Erythroblast (primary cell): Measurements from ENCODE around the gene TMEM120B.
A peak's percentile ranks its signal among the peaks of the same experiment; 100 is the strongest.
"Not testable (repeated sequence)": the region's sequence is repeated elsewhere in the genome, so short reads cannot be mapped to it uniquely, and the experiment has no call there.

ENCODE experiments used
- DNase-seq, 2 experiments: peaks; one replicate each; lab custom pipeline; 2025; lab: John Stamatoyannopoulos, UW
- GATA1 ChIP-seq: IDR thresholded peaks from 2 replicates; pipeline ENCODE4 v1.6.1; 2011; ENCODE audit warnings: low read depth, mild to moderate bottlenecking, control low read depth, low read length, moderate library complexity
- POLR2A ChIP-seq: IDR thresholded peaks from 2 replicates; pipeline ENCODE4 v1.6.1; 2011; ENCODE audit warnings: mild to moderate bottlenecking, low read length

Gene TMEM120B

GRCh38 chr12:121697093-121697698, 15.4 kb upstream of the TMEM120B start:
- DNase-seq: peak; percentile 61 to 82
- TF ChIP-seq POLR2A (no peak), GATA1 (no peak)

- not testable (repeated sequence) for DNase-seq
Measured at GRCh38 chr12:121697861-121698260, 14.7 kb upstream of the TMEM120B start.

- no peak for DNase-seq
- TF ChIP-seq POLR2A: no peak
- TF ChIP-seq GATA1: no peak
Measured at GRCh38 chr12:121701667-121702277, 10.8 kb upstream of the TMEM120B start.

GRCh38 chr12:121702944-121703343, 9.6 kb upstream of the TMEM120B start:
- no peak for TF ChIP-seq GATA1
- TF ChIP-seq POLR2A: no peak
- DNase-seq: no peak

- DNase-seq: no peak
- TF ChIP-seq POLR2A (no peak), GATA1 (no peak)
Measured at GRCh38 chr12:121705514-121705913, 7.0 kb upstream of the TMEM120B start.

- TF ChIP-seq GATA1 (no peak), POLR2A (no peak)
Measured at GRCh38 chr12:121708313-121709063, 4.1 kb upstream of the TMEM120B start.

GRCh38 chr12:121709064-121709424, 3.5 kb upstream of the TMEM120B start:
- DNase-seq: not testable (repeated sequence)

More at GRCh38 chr12:121708313-121709063, 4.1 kb upstream of the TMEM120B start:
- no peak for DNase-seq

GRCh38 chr12:121709478-121709961, 3.0 kb upstream of the TMEM120B start:
- no peak for TF ChIP-seq POLR2A
- no peak for TF ChIP-seq GATA1
- peak; percentile 18 to 37 for DNase-seq

GRCh38 chr12:121711361-121712189, 977 bp upstream of the TMEM120B start:
- TF ChIP-seq GATA1 (no peak), POLR2A (no peak)
- no peak for DNase-seq

GRCh38 chr12:121712190-121712460, 427 bp upstream of the TMEM120B start:
- no peak for TF ChIP-seq POLR2A
- DNase-seq: peak; percentile 88 to 90

- peak; percentile 85 to 88 for DNase-seq
- TF ChIP-seq GATA1 (no peak), POLR2A (no peak)
Measured at GRCh38 chr12:121713257-121713777, 765 bp downstream of the TMEM120B start.

GRCh38 chr12:121713793-121714192, 1.2 kb downstream of the TMEM120B start:
- no peak for TF ChIP-seq POLR2A
- TF ChIP-seq GATA1: no peak
- DNase-seq: peak; percentile 73

- DNase-seq: not testable (repeated sequence)
Measured at GRCh38 chr12:121715055-121715454, 2.5 kb downstream of the TMEM120B start.
